ENCODE measurements around the gene FBXL2. TPM values are rescaled to one million over a fixed set of nuclear protein-coding genes. Genes with fewer than 3 reads are reported as not detected.

The FBXL2 gene
- total RNA-seq, 1 donor from 2014 or later = 1.5 TPM

DNA sequence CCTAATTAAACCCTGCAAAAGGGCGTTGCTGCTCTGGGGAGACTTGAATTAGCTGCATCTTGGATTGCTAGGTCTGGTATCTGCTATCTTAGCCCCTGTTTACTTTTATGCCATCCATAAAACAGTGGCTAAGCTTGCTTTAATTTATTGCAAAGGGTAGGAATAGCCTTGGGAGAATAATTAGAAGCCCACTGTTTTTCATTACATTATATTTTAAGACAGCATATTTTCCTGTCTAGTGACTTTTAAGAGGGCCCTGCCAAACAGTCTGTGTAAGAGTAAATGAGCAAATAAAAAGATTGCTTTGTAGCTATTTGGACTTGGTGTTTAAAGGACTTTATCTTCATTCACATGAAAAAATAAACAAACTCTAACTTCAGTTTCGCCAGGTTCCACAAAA, 41.2 kb upstream of the FBXL2 start:
- Histone ChIP-seq H3K9me3 (replicated peaks) (peaks cover 7% of the 10 kb centered on the region), H3K27ac (replicated peaks) (no peak overlapping the region), H3K4me1 (no peaks in the 10 kb centered on the region), H3K4me3 (no peak overlapping the region), H3K36me3 (no peaks in the 10 kb centered on the region), H3K27me3 (ENCODE audit: low read depth) (peaks cover 7% of the 10 kb centered on the region)
- intact Hi-C loops (cut with micrococcal nuclease) = no loop called here
- TF ChIP-seq, protein P1, sequence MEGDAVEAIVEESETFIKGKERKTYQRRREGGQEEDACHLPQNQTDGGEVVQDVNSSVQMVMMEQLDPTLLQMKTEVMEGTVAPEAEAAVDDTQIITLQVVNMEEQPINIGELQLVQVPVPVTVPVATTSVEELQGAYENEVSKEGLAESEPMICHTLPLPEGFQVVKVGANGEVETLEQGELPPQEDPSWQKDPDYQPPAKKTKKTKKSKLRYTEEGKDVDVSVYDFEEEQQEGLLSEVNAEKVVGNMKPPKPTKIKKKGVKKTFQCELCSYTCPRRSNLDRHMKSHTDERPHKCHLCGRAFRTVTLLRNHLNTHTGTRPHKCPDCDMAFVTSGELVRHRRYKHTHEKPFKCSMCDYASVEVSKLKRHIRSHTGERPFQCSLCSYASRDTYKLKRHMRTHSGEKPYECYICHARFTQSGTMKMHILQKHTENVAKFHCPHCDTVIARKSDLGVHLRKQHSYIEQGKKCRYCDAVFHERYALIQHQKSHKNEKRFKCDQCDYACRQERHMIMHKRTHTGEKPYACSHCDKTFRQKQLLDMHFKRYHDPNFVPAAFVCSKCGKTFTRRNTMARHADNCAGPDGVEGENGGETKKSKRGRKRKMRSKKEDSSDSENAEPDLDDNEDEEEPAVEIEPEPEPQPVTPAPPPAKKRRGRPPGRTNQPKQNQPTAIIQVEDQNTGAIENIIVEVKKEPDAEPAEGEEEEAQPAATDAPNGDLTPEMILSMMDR (IDR thresholded peaks at IDR 0.05; ENCODE audit: borderline replicate concordance) = no peak
- DNase-seq = no peak

GRCh38 chr3:33237439-33237838, 39.8 kb upstream of the FBXL2 start:
- Histone ChIP-seq H3K9me3 (replicated peaks) (peaks cover 7% of the 10 kb centered on the region), H3K4me1 (no peaks in the 10 kb centered on the region), H3K36me3 (no peaks in the 10 kb centered on the region), H3K27ac (replicated peaks) (no peak overlapping the region), H3K27me3 (ENCODE audit: low read depth) (peaks cover 4% of the 10 kb centered on the region), H3K4me3 (no peak overlapping the region)
- TF ChIP-seq, protein P1 (IDR thresholded peaks at IDR 0.05; ENCODE audit: borderline replicate concordance) = no peak
- intact Hi-C loops (cut with micrococcal nuclease) = no loop called here
- no peak for DNase-seq

GRCh38 chr3:33238923-33239322, 38.3 kb upstream of the FBXL2 start:
- Histone ChIP-seq H3K27ac (replicated peaks) (no peak overlapping the region), H3K36me3 (no peaks in the 10 kb centered on the region), H3K27me3 (ENCODE audit: low read depth) (no peaks in the 10 kb centered on the region), H3K4me3 (no peak overlapping the region), H3K4me1 (no peaks in the 10 kb centered on the region), H3K9me3 (replicated peaks) (peaks cover 7% of the 10 kb centered on the region)
- intact Hi-C loops (cut with micrococcal nuclease) = no loop called here
- TF ChIP-seq, protein P1 (IDR thresholded peaks at IDR 0.05; ENCODE audit: borderline replicate concordance) = no peak
- no peak for DNase-seq

- intact Hi-C loops (cut with micrococcal nuclease) = no loop called here
- DNase-seq = no peak
- no peaks in the 10 kb centered on the region for H3K27me3 ChIP-seq (ENCODE audit: low read depth)
- H3K27ac ChIP-seq (replicated peaks) = no peak overlapping the region
- H3K36me3 ChIP-seq = no peaks in the 10 kb centered on the region
- no peak overlapping the region for H3K4me3 ChIP-seq
- H3K9me3 ChIP-seq (replicated peaks) = peaks cover 7% of the 10 kb centered on the region
- no peaks in the 10 kb centered on the region for H3K4me1 ChIP-seq
- TF ChIP-seq, protein P1 (IDR thresholded peaks at IDR 0.05; ENCODE audit: borderline replicate concordance) = no peak
Measured at GRCh38 chr3:33240261-33240660, 37.0 kb upstream of the FBXL2 start.

DNA sequence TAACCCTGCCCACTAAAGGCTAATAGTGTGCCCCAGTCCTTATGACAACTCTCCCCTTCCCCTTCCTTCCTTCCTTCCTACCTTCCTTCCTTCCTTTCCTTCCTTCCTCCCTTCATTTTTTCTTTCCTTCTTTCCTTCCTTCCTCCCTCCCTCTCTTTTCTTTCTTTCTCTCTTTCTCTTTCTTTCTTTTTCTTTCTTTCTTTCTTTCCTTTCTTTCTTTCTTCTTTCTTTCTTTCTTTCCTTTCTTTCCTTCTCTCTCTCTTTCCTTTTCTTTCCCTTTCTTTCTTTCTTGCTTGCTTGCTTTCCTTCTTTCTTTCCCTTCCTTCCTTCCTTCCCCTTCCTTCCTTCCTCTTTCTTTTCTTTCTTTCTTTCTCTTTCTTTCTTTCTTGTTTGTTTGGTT, 30.5 kb upstream of the FBXL2 start:
- Histone ChIP-seq H3K27ac (replicated peaks) (no peak overlapping the region), H3K4me3 (no peak overlapping the region), H3K27me3 (ENCODE audit: low read depth) (no peaks in the 10 kb centered on the region), H3K36me3 (no peaks in the 10 kb centered on the region), H3K4me1 (no peaks in the 10 kb centered on the region), H3K9me3 (replicated peaks) (no peaks in the 10 kb centered on the region)
- intact Hi-C loops (cut with micrococcal nuclease) = no loop called here
- no peak for DNase-seq
- TF ChIP-seq, protein P1 (IDR thresholded peaks at IDR 0.05; ENCODE audit: borderline replicate concordance) = no peak

GRCh38 chr3:33250712-33251111, 26.5 kb upstream of the FBXL2 start:
- intact Hi-C loops (cut with micrococcal nuclease) = no loop called here
- Histone ChIP-seq H3K27me3 (ENCODE audit: low read depth) (no peaks in the 10 kb centered on the region), H3K4me1 (no peaks in the 10 kb centered on the region), H3K27ac (replicated peaks) (no peak overlapping the region), H3K36me3 (no peaks in the 10 kb centered on the region), H3K4me3 (no peak overlapping the region), H3K9me3 (replicated peaks) (no peaks in the 10 kb centered on the region)
- TF ChIP-seq, protein P1 (IDR thresholded peaks at IDR 0.05; ENCODE audit: borderline replicate concordance) = no peak
- DNase-seq = no peak
